ENCODE data around the gene DNAI1. TPM values are rescaled to one million over a fixed set of nuclear protein-coding genes. Genes with fewer than 3 reads are reported as not detected.

The DNAI1 gene
- total RNA-seq, 6 experiments from 2014 or later = not detected

DNA sequence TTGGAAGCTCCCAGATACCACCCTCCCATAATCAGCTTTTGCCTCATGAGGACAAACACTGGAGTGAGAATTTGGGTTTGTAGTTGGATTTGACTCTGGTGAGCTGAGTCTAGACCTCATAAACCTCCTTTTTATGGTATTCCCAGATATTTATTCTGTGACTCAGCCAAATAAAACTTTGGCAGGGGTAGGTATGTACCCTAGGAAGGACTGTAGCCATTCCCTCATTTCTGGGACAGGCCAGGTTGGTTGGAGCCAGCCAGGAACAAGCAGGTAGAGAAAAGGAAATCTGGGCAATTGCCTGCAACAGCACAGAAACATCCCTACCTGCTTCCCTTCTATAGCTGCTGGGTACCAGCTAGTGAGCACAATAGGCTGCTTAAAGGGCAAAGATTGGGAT, 44.8 kb downstream of the DNAI1 start:
- H3K27ac Mint-ChIP-seq = no peak overlapping the region
- H3K9me3 Mint-ChIP-seq = no peaks in the 10 kb centered on the region
- TF ChIP-seq, protein P1, sequence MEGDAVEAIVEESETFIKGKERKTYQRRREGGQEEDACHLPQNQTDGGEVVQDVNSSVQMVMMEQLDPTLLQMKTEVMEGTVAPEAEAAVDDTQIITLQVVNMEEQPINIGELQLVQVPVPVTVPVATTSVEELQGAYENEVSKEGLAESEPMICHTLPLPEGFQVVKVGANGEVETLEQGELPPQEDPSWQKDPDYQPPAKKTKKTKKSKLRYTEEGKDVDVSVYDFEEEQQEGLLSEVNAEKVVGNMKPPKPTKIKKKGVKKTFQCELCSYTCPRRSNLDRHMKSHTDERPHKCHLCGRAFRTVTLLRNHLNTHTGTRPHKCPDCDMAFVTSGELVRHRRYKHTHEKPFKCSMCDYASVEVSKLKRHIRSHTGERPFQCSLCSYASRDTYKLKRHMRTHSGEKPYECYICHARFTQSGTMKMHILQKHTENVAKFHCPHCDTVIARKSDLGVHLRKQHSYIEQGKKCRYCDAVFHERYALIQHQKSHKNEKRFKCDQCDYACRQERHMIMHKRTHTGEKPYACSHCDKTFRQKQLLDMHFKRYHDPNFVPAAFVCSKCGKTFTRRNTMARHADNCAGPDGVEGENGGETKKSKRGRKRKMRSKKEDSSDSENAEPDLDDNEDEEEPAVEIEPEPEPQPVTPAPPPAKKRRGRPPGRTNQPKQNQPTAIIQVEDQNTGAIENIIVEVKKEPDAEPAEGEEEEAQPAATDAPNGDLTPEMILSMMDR (IDR thresholded peaks at IDR 0.05) = no peak

DNA sequence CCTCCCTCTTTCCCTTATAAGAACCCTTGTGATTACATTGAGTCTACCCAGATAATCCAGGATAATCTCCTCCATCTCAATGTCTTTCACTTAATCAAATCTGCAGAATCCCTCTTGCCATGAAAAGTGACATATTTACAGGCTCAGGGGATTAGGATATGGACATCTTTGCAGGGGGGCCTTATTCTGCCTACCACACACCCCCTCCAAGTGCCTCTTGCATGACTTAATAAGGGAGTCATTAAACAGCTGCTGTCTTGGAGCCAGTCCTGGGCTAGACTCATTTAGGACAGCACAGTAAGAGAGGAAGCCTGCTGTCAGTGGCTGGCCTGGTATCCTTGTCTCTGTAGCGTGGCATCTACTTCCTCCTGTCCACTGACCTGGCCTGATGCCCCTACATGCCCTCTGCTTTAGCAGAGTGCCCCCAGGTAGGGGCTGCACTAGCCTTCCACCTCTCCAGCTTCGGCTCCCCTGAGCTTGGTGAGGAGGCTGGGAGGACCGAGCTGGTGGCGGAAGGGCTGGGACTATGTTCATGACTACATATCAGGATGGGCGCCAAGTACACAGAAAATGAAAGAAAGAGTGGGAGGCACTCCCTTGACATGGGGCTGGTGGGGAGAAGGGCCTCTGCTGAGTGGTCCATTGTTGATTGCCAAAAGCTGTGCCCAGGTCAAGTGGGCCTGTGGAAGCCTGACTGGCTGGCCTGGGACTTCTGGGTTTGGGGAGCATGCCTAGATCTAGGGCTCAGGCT, 46.9 kb downstream of the DNAI1 start:
- no peak overlapping the region for H3K4me3 Mint-ChIP-seq
- no peaks in the 10 kb centered on the region for H3K36me3 Mint-ChIP-seq (ENCODE audit: low read depth)
- H3K4me1 Mint-ChIP-seq (ENCODE audit: low read depth) = no peaks in the 10 kb centered on the region
- H3K9me3 Mint-ChIP-seq = no peaks in the 10 kb centered on the region
- DNase-seq = no peak
- peaks cover 29% of the 10 kb centered on the region for H3K27me3 Mint-ChIP-seq (ENCODE audit: insufficient read depth)
- TF ChIP-seq, protein P1 (IDR thresholded peaks at IDR 0.05) = no peak
- no peak overlapping the region for H3K27ac Mint-ChIP-seq

More for the DNA sequence above, 44.8 kb downstream of the DNAI1 start:
- DNase-seq = no peak
- Mint-ChIP-seq H3K36me3 (ENCODE audit: low read depth) (no peaks in the 10 kb centered on the region), H3K4me3 (no peak overlapping the region), H3K27me3 (ENCODE audit: insufficient read depth) (peaks cover 24% of the 10 kb centered on the region), H3K4me1 (ENCODE audit: low read depth) (no peaks in the 10 kb centered on the region)

DNA sequence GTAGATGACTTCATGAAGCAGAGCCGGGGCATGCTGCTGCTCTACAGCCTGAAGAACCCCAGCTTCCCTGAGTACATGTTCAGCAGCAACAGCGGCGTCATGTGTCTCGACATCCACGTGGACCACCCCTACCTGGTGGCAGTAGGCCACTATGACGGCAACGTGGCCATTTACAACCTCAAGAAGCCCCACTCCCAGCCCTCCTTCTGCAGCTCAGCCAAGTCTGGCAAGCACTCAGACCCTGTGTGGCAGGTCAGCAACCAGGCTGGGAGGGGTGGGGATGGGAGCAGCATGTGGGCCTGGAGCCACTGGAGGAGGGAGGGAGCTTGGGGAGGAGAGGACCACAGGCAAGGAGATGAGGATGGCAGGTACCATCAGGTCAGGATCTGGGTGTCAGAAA, 48.0 kb downstream of the DNAI1 start:
- TF ChIP-seq, protein P1 (IDR thresholded peaks at IDR 0.05) = no peak
- no peak overlapping the region for H3K27ac Mint-ChIP-seq
- no peak for DNase-seq
- no peaks in the 10 kb centered on the region for H3K4me1 Mint-ChIP-seq (ENCODE audit: low read depth)
- no peaks in the 10 kb centered on the region for H3K9me3 Mint-ChIP-seq
- no peaks in the 10 kb centered on the region for H3K36me3 Mint-ChIP-seq (ENCODE audit: low read depth)
- H3K27me3 Mint-ChIP-seq (ENCODE audit: insufficient read depth) = peaks cover 35% of the 10 kb centered on the region
- H3K4me3 Mint-ChIP-seq = no peak overlapping the region

DNA sequence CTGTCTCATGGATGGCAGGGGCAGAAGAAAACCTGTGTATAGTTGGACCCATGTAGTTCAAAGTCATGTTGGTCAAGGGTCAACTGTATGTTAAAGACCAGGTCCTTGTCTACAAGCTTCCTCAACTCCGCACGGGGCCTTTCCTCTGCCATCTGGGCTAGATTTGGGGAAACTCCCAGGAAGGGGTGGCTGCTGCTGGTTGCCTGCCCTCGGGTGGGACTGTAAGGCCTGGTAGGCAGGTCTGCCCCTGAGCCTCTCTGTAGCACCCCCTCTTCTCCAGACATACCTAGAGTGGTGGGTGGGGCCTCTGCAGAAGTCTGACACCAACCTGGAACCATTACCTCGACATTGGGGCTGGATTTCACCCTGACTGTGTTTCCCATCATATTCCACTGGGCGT, 49.0 kb downstream of the DNAI1 start:
- TF ChIP-seq, protein P1 (IDR thresholded peaks at IDR 0.05) = no peak
- peaks cover 39% of the 10 kb centered on the region for H3K27me3 Mint-ChIP-seq (ENCODE audit: insufficient read depth)
- H3K36me3 Mint-ChIP-seq (ENCODE audit: low read depth) = no peaks in the 10 kb centered on the region
- H3K4me1 Mint-ChIP-seq (ENCODE audit: low read depth) = no peaks in the 10 kb centered on the region
- H3K27ac Mint-ChIP-seq = no peak overlapping the region
- no peaks in the 10 kb centered on the region for H3K9me3 Mint-ChIP-seq
- no peak overlapping the region for H3K4me3 Mint-ChIP-seq
- DNase-seq = no peak

DNA sequence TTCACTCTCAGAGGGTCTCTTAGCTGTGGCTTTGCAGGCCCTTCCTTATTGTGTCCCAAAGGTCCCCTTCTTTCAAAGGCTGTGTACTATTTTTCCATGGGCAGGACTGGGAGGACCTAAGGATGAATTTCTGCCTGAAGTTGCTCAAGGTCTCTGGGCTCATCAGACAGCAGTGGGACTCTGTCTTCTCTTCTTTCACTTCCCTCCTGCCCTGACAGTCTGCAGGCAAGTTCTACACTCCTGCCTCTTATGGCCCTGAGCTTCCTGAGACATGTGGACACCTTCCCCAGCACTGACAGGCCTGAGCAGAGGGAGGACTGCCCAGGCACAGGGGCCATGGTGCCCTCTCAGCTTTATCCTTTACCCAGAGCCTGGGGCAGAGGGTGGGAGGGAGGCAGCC, 49.4 kb downstream of the DNAI1 start:
- Mint-ChIP-seq H3K36me3 (ENCODE audit: low read depth) (no peaks in the 10 kb centered on the region), H3K27ac (no peak overlapping the region), H3K4me3 (no peak overlapping the region), H3K27me3 (ENCODE audit: insufficient read depth) (peaks cover 37% of the 10 kb centered on the region), H3K9me3 (no peaks in the 10 kb centered on the region), H3K4me1 (ENCODE audit: low read depth) (no peaks in the 10 kb centered on the region)
- TF ChIP-seq, protein P1 (IDR thresholded peaks at IDR 0.05) = no peak
- DNase-seq = no peak

All from HFFc6 (cell line).